Measurements from ENCODE around the gene ATP9B. TPM values are rescaled to one million over a fixed set of nuclear protein-coding genes. Genes with fewer than 3 reads are reported as not detected.
A peak's percentile ranks its signal among the peaks of the same experiment; 100 is the strongest.
"Not testable (repeated sequence)": the region's sequence is repeated elsewhere in the genome, so short reads cannot be mapped to it uniquely, and the experiment has no call there.

The ATP9B gene
- total RNA-seq, 1 donor from 2014 or later = 12.6 TPM

- intact Hi-C loops (cut with micrococcal nuclease) = no loop called here
Measured at GRCh38 chr18:79069717-79070151, 540 bp downstream of the ATP9B start.

GRCh38 chr18:79070486-79070885, 1.3 kb downstream of the ATP9B start:
- H3K27ac ChIP-seq (replicated peaks) = no peak overlapping the region
- intact Hi-C loops (cut with micrococcal nuclease) = no loop called here

More at GRCh38 chr18:79069717-79070151, 540 bp downstream of the ATP9B start:
- peak overlapping the region; percentile 94 for H3K27ac ChIP-seq (replicated peaks)
- TF ChIP-seq CTCF (IDR thresholded peaks at IDR 0.05; ENCODE audit: borderline replicate concordance) = no peak
- DNase-seq = peak; percentile 29
- peaks cover 42% of the 10 kb centered on the region for H3K4me1 ChIP-seq
- no peaks in the 10 kb centered on the region for H3K27me3 ChIP-seq (ENCODE audit: low read depth)
- H3K4me3 ChIP-seq = peak overlapping the region; percentile 90
- H3K9me3 ChIP-seq (replicated peaks) = peaks cover 11% of the 10 kb centered on the region
- H3K36me3 ChIP-seq = no peaks in the 10 kb centered on the region

GRCh38 chr18:79071037-79071436, 1.8 kb downstream of the ATP9B start:
- Histone ChIP-seq H3K27ac (replicated peaks) (no peak overlapping the region), H3K27me3 (ENCODE audit: low read depth) (no peaks in the 10 kb centered on the region), H3K4me3 (no peak overlapping the region), H3K36me3 (no peaks in the 10 kb centered on the region), H3K9me3 (replicated peaks) (peaks cover 11% of the 10 kb centered on the region), H3K4me1 (peaks cover 43% of the 10 kb centered on the region)
- no peak for DNase-seq
- TF ChIP-seq CTCF (IDR thresholded peaks at IDR 0.05; ENCODE audit: borderline replicate concordance) = no peak
- intact Hi-C loops (cut with micrococcal nuclease) = no loop called here

More at GRCh38 chr18:79070486-79070885, 1.3 kb downstream of the ATP9B start:
- Histone ChIP-seq H3K9me3 (replicated peaks) (peaks cover 11% of the 10 kb centered on the region), H3K4me1 (peaks cover 43% of the 10 kb centered on the region), H3K36me3 (no peaks in the 10 kb centered on the region), H3K4me3 (peak overlapping the region; percentile 90), H3K27me3 (ENCODE audit: low read depth) (no peaks in the 10 kb centered on the region)
- no peak for DNase-seq
- no peak for TF ChIP-seq CTCF (IDR thresholded peaks at IDR 0.05; ENCODE audit: borderline replicate concordance)

- Histone ChIP-seq H3K27ac (replicated peaks) (no peak overlapping the region), H3K4me1 (peaks cover 43% of the 10 kb centered on the region), H3K4me3 (no peak overlapping the region), H3K9me3 (replicated peaks) (peaks cover 10% of the 10 kb centered on the region), H3K27me3 (ENCODE audit: low read depth) (no peaks in the 10 kb centered on the region), H3K36me3 (no peaks in the 10 kb centered on the region)
- TF ChIP-seq CTCF (IDR thresholded peaks at IDR 0.05; ENCODE audit: borderline replicate concordance) = no peak
- DNase-seq = no peak
- intact Hi-C loops (cut with micrococcal nuclease) = no loop called here
Measured at GRCh38 chr18:79071503-79072210, 2.5 kb downstream of the ATP9B start.

- intact Hi-C loops (cut with micrococcal nuclease); H3K4me3 ChIP-seq; H3K27me3 ChIP-seq (ENCODE audit: low read depth); H3K27ac ChIP-seq (replicated peaks); H3K9me3 ChIP-seq (replicated peaks); DNase-seq; H3K36me3 ChIP-seq: not testable (repeated sequence)
- H3K4me1 ChIP-seq = peaks cover 43% of the 10 kb centered on the region
Measured at GRCh38 chr18:79072655-79073054, 3.5 kb downstream of the ATP9B start.

- intact Hi-C loops (cut with micrococcal nuclease) = no loop called here
Measured at GRCh38 chr18:79077181-79077580, 8.0 kb downstream of the ATP9B start.

GRCh38 chr18:79078791-79079190, 9.6 kb downstream of the ATP9B start:
- H3K27me3 ChIP-seq (ENCODE audit: low read depth); H3K4me1 ChIP-seq; H3K4me3 ChIP-seq; DNase-seq; H3K27ac ChIP-seq (replicated peaks); intact Hi-C loops (cut with micrococcal nuclease); H3K9me3 ChIP-seq (replicated peaks): not testable (repeated sequence)
- peaks cover 20% of the 10 kb centered on the region for H3K36me3 ChIP-seq

More at GRCh38 chr18:79077181-79077580, 8.0 kb downstream of the ATP9B start:
- no peak for DNase-seq
- peaks cover 10% of the 10 kb centered on the region for H3K36me3 ChIP-seq
- H3K4me1 ChIP-seq = peaks cover 12% of the 10 kb centered on the region
- no peak overlapping the region for H3K4me3 ChIP-seq
- peaks cover 2% of the 10 kb centered on the region for H3K9me3 ChIP-seq (replicated peaks)
- H3K27ac ChIP-seq (replicated peaks) = no peak overlapping the region
- TF ChIP-seq CTCF (IDR thresholded peaks at IDR 0.05; ENCODE audit: borderline replicate concordance) = no peak
- H3K27me3 ChIP-seq (ENCODE audit: low read depth) = no peaks in the 10 kb centered on the region

Data from left ventricle myocardium inferior (tissue), 1 donor.